Coronary artery (tissue), 2 donors: Measurements from ENCODE around the gene FOXP1.

Source experiments
- DNase-seq: peaks from one replicate; pipeline ENCODE4 v3.0.0-alpha.2; 2017; ENCODE audit warnings: low spot score
- H3K27ac ChIP-seq, 2 donors: fragments of 200-600 bp; sonication (generic); one replicate each; pipeline ENCODE4 v1.5.1; 2016 to 2019
- H3K4me3 ChIP-seq: fragments of 200-600 bp; sonication (generic); 2 replicates; pipeline ENCODE4 v1.5.1; 2016; ENCODE audit warnings: mild to moderate bottlenecking, moderate library complexity
- TF ChIP-seq, protein P1 (sequence below): fragments of 200-600 bp; sonication (generic); IDR thresholded peaks from one replicate; pipeline ENCODE4 v1.5.1; 2019; ENCODE audit warnings: antibody characterized with exemption

FOXP1 gene

DNA sequence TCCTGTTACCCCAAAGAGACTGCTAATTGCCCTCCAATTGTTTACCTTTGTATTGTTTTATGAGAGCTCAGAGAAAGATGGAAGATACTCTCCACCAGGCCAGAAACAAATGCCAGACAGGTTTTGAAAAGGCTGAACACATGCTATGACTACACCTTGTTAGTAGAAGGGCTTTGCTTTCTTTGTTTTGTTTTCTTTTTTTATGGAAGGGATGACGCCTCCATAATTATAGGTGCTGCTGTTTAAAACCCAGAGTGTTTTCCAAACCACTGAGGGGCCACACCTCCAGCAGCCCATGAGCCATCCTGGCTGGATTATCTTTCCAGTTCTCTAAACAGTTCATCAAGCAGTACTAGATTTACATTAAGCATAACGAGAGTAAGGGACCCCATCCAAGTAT lies 5.6 kb upstream of the FOXP1 start:
- TF ChIP-seq, protein P1, sequence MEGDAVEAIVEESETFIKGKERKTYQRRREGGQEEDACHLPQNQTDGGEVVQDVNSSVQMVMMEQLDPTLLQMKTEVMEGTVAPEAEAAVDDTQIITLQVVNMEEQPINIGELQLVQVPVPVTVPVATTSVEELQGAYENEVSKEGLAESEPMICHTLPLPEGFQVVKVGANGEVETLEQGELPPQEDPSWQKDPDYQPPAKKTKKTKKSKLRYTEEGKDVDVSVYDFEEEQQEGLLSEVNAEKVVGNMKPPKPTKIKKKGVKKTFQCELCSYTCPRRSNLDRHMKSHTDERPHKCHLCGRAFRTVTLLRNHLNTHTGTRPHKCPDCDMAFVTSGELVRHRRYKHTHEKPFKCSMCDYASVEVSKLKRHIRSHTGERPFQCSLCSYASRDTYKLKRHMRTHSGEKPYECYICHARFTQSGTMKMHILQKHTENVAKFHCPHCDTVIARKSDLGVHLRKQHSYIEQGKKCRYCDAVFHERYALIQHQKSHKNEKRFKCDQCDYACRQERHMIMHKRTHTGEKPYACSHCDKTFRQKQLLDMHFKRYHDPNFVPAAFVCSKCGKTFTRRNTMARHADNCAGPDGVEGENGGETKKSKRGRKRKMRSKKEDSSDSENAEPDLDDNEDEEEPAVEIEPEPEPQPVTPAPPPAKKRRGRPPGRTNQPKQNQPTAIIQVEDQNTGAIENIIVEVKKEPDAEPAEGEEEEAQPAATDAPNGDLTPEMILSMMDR, result no peak
- Histone ChIP-seq H3K4me3 (no peak overlapping the region), H3K27ac (no peak overlapping the region)
- no peak for DNase-seq

DNA sequence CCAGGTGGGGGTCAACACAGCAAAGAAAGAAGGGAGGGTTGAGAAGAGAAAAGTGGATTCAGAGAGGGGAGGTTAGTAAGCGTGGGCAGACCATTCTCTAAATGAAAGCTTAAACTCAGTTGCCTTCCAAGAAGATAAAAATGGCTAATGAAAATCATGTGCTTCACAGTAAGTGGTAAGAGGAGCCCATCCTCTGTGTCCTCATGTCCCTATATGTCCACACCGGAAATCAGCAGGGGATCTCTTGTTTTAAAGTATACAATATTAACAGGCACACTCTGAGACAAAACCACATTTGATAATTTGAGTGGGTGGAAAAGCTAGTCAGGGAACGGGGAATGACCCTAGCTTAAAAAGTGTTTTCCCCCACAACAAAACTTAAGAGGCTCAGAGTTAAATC lies 4.4 kb upstream of the FOXP1 start:
- no peak overlapping the region for H3K27ac ChIP-seq
- no peak overlapping the region for H3K4me3 ChIP-seq
- TF ChIP-seq, protein P1, result no peak

DNA sequence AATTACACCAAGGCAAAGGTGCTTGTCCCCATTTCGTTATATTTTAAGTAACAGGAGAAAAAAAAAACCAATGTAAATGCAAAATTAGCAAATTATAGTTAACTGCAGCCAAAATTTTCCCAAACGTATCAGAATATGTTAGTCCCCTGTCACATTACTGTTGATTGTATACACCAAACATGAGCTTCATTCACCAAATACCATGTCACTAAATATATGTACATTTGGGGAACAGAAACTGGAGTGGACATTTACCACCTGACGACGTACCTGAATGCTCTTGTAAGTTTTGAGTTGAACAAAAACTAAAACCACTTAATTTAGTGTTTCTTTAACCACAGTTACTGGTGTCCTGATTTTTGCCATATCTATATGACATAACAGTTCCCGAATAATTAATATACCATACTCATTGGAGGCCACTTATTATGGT lies 3.3 kb upstream of the FOXP1 start:
- Histone ChIP-seq H3K4me3 (no peak overlapping the region), H3K27ac (no peak overlapping the region)
- no peak for DNase-seq
- TF ChIP-seq, protein P1, result no peak

More for the DNA sequence above, 4.4 kb upstream of the FOXP1 start:
- DNase-seq, result no peak

DNA sequence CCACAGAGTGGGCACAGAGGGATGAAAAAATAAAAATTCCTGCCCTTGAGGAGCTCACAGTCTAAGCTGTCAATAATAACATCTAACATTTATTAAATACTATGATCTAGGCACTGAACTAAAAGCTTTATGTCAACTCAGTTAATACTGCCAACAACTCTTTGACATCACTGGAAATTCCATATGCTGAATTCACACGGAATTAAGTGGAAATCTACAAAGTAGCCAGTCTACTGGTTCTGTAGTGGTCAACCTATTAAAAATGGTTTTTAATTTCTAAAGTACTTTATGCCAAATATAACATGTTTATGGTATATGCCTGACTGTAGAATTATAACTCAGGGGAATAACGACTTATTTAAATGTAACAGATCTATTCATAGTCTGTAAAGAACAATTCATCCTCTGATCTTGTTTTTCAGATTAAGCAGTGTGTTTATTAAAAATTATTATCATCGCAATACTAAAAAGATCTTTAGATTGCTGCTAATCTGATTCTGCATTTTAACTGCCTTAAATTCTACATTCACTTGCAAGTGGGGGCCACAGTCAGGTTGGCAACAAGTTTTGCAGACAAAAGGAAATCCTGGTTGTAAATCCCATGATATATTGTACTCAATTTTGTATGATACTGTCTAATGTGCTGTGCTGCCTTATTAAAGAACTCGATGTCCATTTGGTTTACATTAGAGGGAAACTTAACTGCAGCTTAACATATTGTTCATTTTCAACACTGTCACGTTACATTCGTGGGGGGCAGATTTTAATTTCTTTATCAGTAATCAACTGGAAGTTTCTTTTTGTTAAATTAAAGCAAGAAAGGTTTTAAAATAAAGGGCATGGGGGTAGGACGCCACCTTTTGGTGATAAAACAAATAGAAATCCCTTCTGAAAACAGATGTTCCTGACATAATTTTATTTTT lies 2.6 kb upstream of the FOXP1 start:
- TF ChIP-seq, protein P1, result peak; percentile 60
- Histone ChIP-seq H3K4me3 (no peak overlapping the region), H3K27ac (peak overlapping the region in 1 of 2 donors; percentile 26)
- no peak for DNase-seq

DNA sequence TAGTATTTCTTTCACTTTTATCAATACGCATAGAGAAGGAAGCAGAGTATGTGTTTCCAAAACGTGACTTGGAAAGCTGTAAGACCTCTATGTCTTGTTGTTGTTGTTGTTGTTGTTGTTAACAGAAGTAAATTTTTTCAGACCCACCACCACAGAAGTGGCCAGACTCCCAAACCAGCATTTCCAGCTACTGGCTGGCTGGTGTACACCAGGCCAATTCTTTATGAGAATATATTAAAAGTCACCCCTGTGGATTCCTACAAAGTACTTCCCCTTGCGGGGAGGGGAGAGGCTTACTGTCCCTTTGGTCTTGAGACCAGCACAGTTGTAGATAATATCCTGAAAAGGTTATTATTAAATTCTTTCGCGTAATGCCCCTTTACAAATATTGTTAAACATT lies 1.6 kb upstream of the FOXP1 start:
- no peak for DNase-seq
- peak overlapping the region; percentile 89 for H3K4me3 ChIP-seq
- TF ChIP-seq, protein P1, result no peak
- peak overlapping the region; percentile 99 for H3K27ac ChIP-seq

DNA sequence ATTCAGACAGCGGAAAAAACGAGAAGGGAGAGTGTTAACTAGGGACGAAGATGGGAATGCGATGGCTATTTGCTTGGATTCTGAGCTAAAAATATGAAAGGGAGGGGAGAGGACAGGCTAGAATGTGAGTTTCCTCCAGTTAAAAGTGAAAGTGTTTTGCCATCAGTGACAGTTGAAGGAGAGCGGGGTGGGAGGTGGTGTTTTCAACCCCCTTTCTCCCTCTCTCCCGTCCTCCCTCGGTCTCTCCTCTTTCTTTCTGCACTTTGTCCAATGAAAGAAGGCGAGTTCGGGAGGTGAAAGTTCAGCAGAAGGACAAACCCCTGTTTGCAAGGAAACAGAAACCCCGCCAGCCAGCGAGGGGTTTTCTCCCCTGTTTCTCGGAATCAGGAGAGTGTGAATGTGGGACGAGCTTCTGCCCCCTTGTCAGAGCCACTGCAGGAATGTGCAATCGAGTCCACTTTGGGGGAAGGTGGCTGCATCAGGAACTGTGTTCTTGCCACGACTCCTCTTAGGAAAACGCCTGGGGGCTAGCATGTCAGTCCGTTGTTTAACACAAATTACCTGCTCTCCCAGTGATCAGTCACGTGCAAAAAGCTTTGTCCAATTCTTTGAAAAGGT lies 975 bp upstream of the FOXP1 start:
- Histone ChIP-seq H3K27ac (peak overlapping the region; percentile 99), H3K4me3 (peak overlapping the region; percentile 89)
- TF ChIP-seq, protein P1, result no peak
- peak; percentile 79 for DNase-seq
